Stimulated activated CD8-positive, alpha-beta memory T cell treated with anti-CD3 and anti-CD28 coated beads, Interleukin-15, amount 100 ng/mL, for 4 hours (primary cell): ENCODE results near the gene KCNMA1.

Experiments used
- DNase-seq, 2 donors: peaks; one replicate each; pipeline ENCODE4 v3.0.0-alpha.2; 2020; ENCODE audit warnings: low read depth in 2 of 2

Gene KCNMA1

GRCh38 chr10:77244746-77245145, 392.9 kb downstream of the KCNMA1 start:
- no peak for DNase-seq

GRCh38 chr10:77244286-77244685, 393.3 kb downstream of the KCNMA1 start:
- DNase-seq, result no peak

GRCh38 chr10:77241350-77241725, 396.3 kb downstream of the KCNMA1 start:
- no peak for DNase-seq

GRCh38 chr10:77240706-77241349, 396.8 kb downstream of the KCNMA1 start:
- no peak for DNase-seq

GRCh38 chr10:77240041-77240652, 397.5 kb downstream of the KCNMA1 start:
- no peak for DNase-seq

- DNase-seq, result no peak
Measured at GRCh38 chr10:77237120-77237519, 400.5 kb downstream of the KCNMA1 start.

- no peak for DNase-seq
Measured at GRCh38 chr10:77236700-77237099, 400.9 kb downstream of the KCNMA1 start.

- DNase-seq, result no peak
Measured at GRCh38 chr10:77236029-77236428, 401.6 kb downstream of the KCNMA1 start.

- no peak for DNase-seq
Measured at GRCh38 chr10:77234599-77234998, 403.0 kb downstream of the KCNMA1 start.

- DNase-seq, result no peak
Measured at GRCh38 chr10:77233466-77233865, 404.1 kb downstream of the KCNMA1 start.

- DNase-seq, result no peak
Measured at GRCh38 chr10:77231884-77232610, 405.6 kb downstream of the KCNMA1 start.

- DNase-seq, result no peak
Measured at GRCh38 chr10:77231375-77231774, 406.2 kb downstream of the KCNMA1 start.

- DNase-seq, result no peak
Measured at GRCh38 chr10:77230194-77230593, 407.4 kb downstream of the KCNMA1 start.

- no peak for DNase-seq
Measured at GRCh38 chr10:77229704-77230103, 407.9 kb downstream of the KCNMA1 start.

- DNase-seq, result no peak
Measured at GRCh38 chr10:77228559-77228958, 409.0 kb downstream of the KCNMA1 start.

GRCh38 chr10:77226853-77227565, 410.6 kb downstream of the KCNMA1 start:
- DNase-seq, result no peak

GRCh38 chr10:77226452-77226851, 411.2 kb downstream of the KCNMA1 start:
- DNase-seq, result no peak

GRCh38 chr10:77226020-77226419, 411.6 kb downstream of the KCNMA1 start:
- DNase-seq, result no peak

- no peak for DNase-seq
Measured at GRCh38 chr10:77223526-77224460, 413.8 kb downstream of the KCNMA1 start.

GRCh38 chr10:77220150-77220549, 417.5 kb downstream of the KCNMA1 start:
- DNase-seq, result no peak

GRCh38 chr10:77219046-77219445, 418.6 kb downstream of the KCNMA1 start:
- DNase-seq, result no peak
